BJ (cell line): ENCODE data around the gene CAT. TPM values are rescaled to one million over a fixed set of nuclear protein-coding genes. Genes with fewer than 3 reads are reported as not detected.

Experiments used
- CTCF ChIA-PET: fragments of 350-600 bp; formaldehyde crosslinking; extraction: SDS; loops from one replicate; lab custom pipeline; 2021; ENCODE audit warnings: antibody characterized with exemption, inconsistent platforms; lab: Yijun Ruan, JAX
- POLR2A ChIA-PET: fragments of 300-600 bp; sonication (Branson Sonifier 250); formaldehyde crosslinking; extraction: SDS; loops from one replicate; lab custom pipeline; 2021; ENCODE audit warnings: antibody characterized with exemption; lab: Charles Lee
- DNase-seq: peaks from one replicate; pipeline ENCODE4 v3.0.0-alpha.2; 2011; ENCODE audit warnings: low read depth
- H3K27me3 ChIP-seq: 2 replicates; pipeline ENCODE4 v1.6.0; 2011; ENCODE audit warnings: low read length; ENCODE audit not compliant: control insufficient read depth, insufficient read depth
- H3K36me3 ChIP-seq: 2 replicates; pipeline ENCODE4 v1.5.1; 2011; ENCODE audit warnings: low read length; ENCODE audit not compliant: control insufficient read depth, insufficient read depth
- H3K4me3 ChIP-seq: 2 replicates; pipeline ENCODE4 v1.5.1; 2011; ENCODE audit warnings: low read depth, mild to moderate bottlenecking, control low read depth, low read length
- CTCF ChIP-seq: IDR thresholded peaks from 2 replicates; pipeline ENCODE4 v1.5.1; 2011; ENCODE audit warnings: low read depth, mild to moderate bottlenecking, control low read depth, inconsistent platforms, low read length, moderate library complexity; ENCODE audit not compliant: insufficient read depth
- polyA plus RNA-seq: library from polyadenylated mRNA; depleted of rRNA; stranded (reverse); fragments of >200 nt; gene quantifications from 2 replicates; pipeline ENCODE4 v1.2.3, GENCODE V29; 2011

Gene CAT
- polyA plus RNA-seq, 1 experiment, result 101 TPM

GRCh38 chr11:34502949-34503348, 64.2 kb downstream of the CAT start:
- no peak overlapping the region for H3K4me3 ChIP-seq
- H3K27me3 ChIP-seq, result peaks cover 1% of the 10 kb centered on the region
- no peaks in the 10 kb centered on the region for H3K36me3 ChIP-seq
- 0 out of 2 replicates have a peak, but pooled peaks have one; percentile 2 for TF ChIP-seq CTCF
- POLR2A ChIA-PET, result no interaction called here
- CTCF ChIA-PET, result interaction anchor here (3.8 to 6.4 kb wide), 2 partner anchors 10 kb away, joined by 26 to 50 read pairs; partner anchors contain the start of gene ELF5
- no peak for DNase-seq

- ChIA-PET POLR2A (no interaction called here), CTCF (no interaction called here)
- Histone ChIP-seq H3K4me3 (no peak overlapping the region), H3K27me3 (no peaks in the 10 kb centered on the region; the same call in 1 of the 2 replicates), H3K36me3 (no peaks in the 10 kb centered on the region)
- no peak for TF ChIP-seq CTCF
- DNase-seq, result no peak
These were observed 67.1 kb downstream of the CAT start for GRCh38 chr11:34505874-34506273.

GRCh38 chr11:34507156-34507555, 68.4 kb downstream of the CAT start:
- H3K4me3 ChIP-seq, result no peak overlapping the region
- TF ChIP-seq CTCF, result no peak

GRCh38 chr11:34507610-34508009, 68.9 kb downstream of the CAT start:
- TF ChIP-seq CTCF, result no peak
- POLR2A ChIA-PET, result no interaction called here

More at GRCh38 chr11:34507156-34507555, 68.4 kb downstream of the CAT start:
- ChIA-PET POLR2A (no interaction called here), CTCF (interaction anchor here (0.9 kb wide), 1 partner anchor 12 kb away, joined by 3 read pairs; no protein-coding TSS in a partner anchor)
- H3K27me3 ChIP-seq, result no peaks in the 10 kb centered on the region; the same call in 1 of the 2 replicates
- DNase-seq, result no peak
- H3K36me3 ChIP-seq, result no peaks in the 10 kb centered on the region

GRCh38 chr11:34508524-34508923, 69.8 kb downstream of the CAT start:
- POLR2A ChIA-PET, result no interaction called here
- DNase-seq, result no peak

More at GRCh38 chr11:34507610-34508009, 68.9 kb downstream of the CAT start:
- no peak for DNase-seq
- no peak overlapping the region for H3K4me3 ChIP-seq
- no peaks in the 10 kb centered on the region for H3K36me3 ChIP-seq
- CTCF ChIA-PET, result interaction anchor here (0.9 kb wide), 1 partner anchor 11 kb away, joined by 3 read pairs; no protein-coding TSS in a partner anchor
- H3K27me3 ChIP-seq, result no peaks in the 10 kb centered on the region; the same call in 1 of the 2 replicates

More at GRCh38 chr11:34508524-34508923, 69.8 kb downstream of the CAT start:
- Histone ChIP-seq H3K4me3 (no peak overlapping the region), H3K27me3 (no peaks in the 10 kb centered on the region; the same call in 1 of the 2 replicates), H3K36me3 (no peaks in the 10 kb centered on the region)
- CTCF ChIA-PET, result interaction anchor here (1.1 kb wide), 1 partner anchor 9 kb away, joined by 3 read pairs; no protein-coding TSS in a partner anchor
- no peak for TF ChIP-seq CTCF
